ENCODE data around the gene ZNF628. TPM values are rescaled to one million over a fixed set of nuclear protein-coding genes. Genes with fewer than 3 reads are reported as not detected.

ZNF628 gene
- total RNA-seq, 4 donors from 2014 or later, result 5.1 to 16.6 (median 11.9) TPM

GRCh38 chr19:55440411-55441105 is 35.9 kb upstream of the ZNF628 start:
- no peak overlapping the region for H3K27ac ChIP-seq (replicated peaks in 1 of 4)
- no peak for TF ChIP-seq POLR2A (IDR thresholded peaks at IDR 0.05; ENCODE audit: low read depth)
- no peak for TF ChIP-seq EP300 (IDR thresholded peaks at IDR 0.05)
- TF ChIP-seq POLR2AphosphoS5 (IDR thresholded peaks at IDR 0.05), result no peak
- no peak for TF ChIP-seq CTCF (IDR thresholded peaks at IDR 0.05)
- DNase-seq (ENCODE audit: extremely low spot score), result no peak
- peaks cover 5 to 100% (median 75%) of the 10 kb centered on the region in 4 donors for H3K27me3 ChIP-seq
- peaks cover 10 to 40% (median 31%) of the 10 kb centered on the region in 4 donors for H3K4me1 ChIP-seq
- intact Hi-C loops (cut with DNase I), result no loop called here
- no peak overlapping the region for H3K4me3 ChIP-seq
- H3K9me3 ChIP-seq, result no peaks in the 10 kb centered on the region
- H3K36me3 ChIP-seq, result no peaks in the 10 kb centered on the region
- WGBS, result 8% methylated on average over 20 of the region's 39 CpGs

- no peak overlapping the region for H3K4me3 ChIP-seq
- TF ChIP-seq POLR2A (IDR thresholded peaks at IDR 0.05; ENCODE audit: low read depth) (no peak), CTCF (IDR thresholded peaks at IDR 0.05) (no peak), EP300 (IDR thresholded peaks at IDR 0.05) (no peak), POLR2AphosphoS5 (IDR thresholded peaks at IDR 0.05) (no peak)
- H3K9me3 ChIP-seq, result no peaks in the 10 kb centered on the region
- H3K27me3 ChIP-seq, result peaks cover 5 to 99% (median 77%) of the 10 kb centered on the region in 4 donors
- intact Hi-C loops (cut with DNase I), result no loop called here
- WGBS, result 4% methylated on average over 21 of the region's 21 CpGs
- no peak overlapping the region for H3K27ac ChIP-seq (replicated peaks in 1 of 4)
- H3K4me1 ChIP-seq, result peaks cover 10 to 40% (median 31%) of the 10 kb centered on the region in 4 donors
- DNase-seq (ENCODE audit: extremely low spot score), result no peak
- no peaks in the 10 kb centered on the region for H3K36me3 ChIP-seq
These were observed 35.1 kb upstream of the ZNF628 start for GRCh38 chr19:55441319-55441691.

GRCh38 chr19:55441692-55442321 is 34.6 kb upstream of the ZNF628 start:
- WGBS, result 5% methylated on average over 16 of the region's 39 CpGs
- intact Hi-C loops (cut with DNase I), result no loop called here
- Histone ChIP-seq H3K27me3 (peaks cover 5 to 98% (median 77%) of the 10 kb centered on the region in 4 donors), H3K27ac (replicated peaks in 1 of 4) (no peak overlapping the region), H3K36me3 (no peaks in the 10 kb centered on the region), H3K4me3 (no peak overlapping the region), H3K9me3 (no peaks in the 10 kb centered on the region), H3K4me1 (peaks cover 10 to 40% (median 31%) of the 10 kb centered on the region in 4 donors)
- TF ChIP-seq CTCF (IDR thresholded peaks at IDR 0.05) (no peak), POLR2A (IDR thresholded peaks at IDR 0.05; ENCODE audit: low read depth) (no peak), EP300 (IDR thresholded peaks at IDR 0.05) (no peak), POLR2AphosphoS5 (IDR thresholded peaks at IDR 0.05) (no peak)
- no peak for DNase-seq (ENCODE audit: extremely low spot score)

- no peak for DNase-seq (ENCODE audit: extremely low spot score)
- Histone ChIP-seq H3K27ac (replicated peaks in 1 of 4) (no peak overlapping the region), H3K4me3 (no peak overlapping the region), H3K27me3 (peaks cover 5 to 98% (median 76%) of the 10 kb centered on the region in 4 donors), H3K9me3 (no peaks in the 10 kb centered on the region), H3K4me1 (peaks cover 10 to 38% (median 29%) of the 10 kb centered on the region in 4 donors), H3K36me3 (no peaks in the 10 kb centered on the region)
- WGBS, result under 1% methylated on average over 24 of the region's 72 CpGs
- TF ChIP-seq EP300 (IDR thresholded peaks at IDR 0.05) (no peak), POLR2AphosphoS5 (IDR thresholded peaks at IDR 0.05) (no peak), POLR2A (IDR thresholded peaks at IDR 0.05; ENCODE audit: low read depth) (no peak), CTCF (IDR thresholded peaks at IDR 0.05) (no peak)
- intact Hi-C loops (cut with DNase I), result no loop called here
These were observed 34.0 kb upstream of the ZNF628 start for GRCh38 chr19:55442372-55442961.
